ENCODE results near the gene ITGA11.

ITGA11 gene

GRCh38 chr15:68344600-68344999 lies 87.4 kb downstream of the ITGA11 start:
- no peak for TF ChIP-seq CTCF (IDR thresholded peaks at IDR 0.05; ENCODE audit: extremely low read depth, missing control alignments)
- no peak for DNase-seq (ENCODE audit: low spot score)

GRCh38 chr15:68343579-68344225 lies 88.3 kb downstream of the ITGA11 start:
- no peak for TF ChIP-seq CTCF (IDR thresholded peaks at IDR 0.05; ENCODE audit: extremely low read depth, missing control alignments)
- no peak for DNase-seq (ENCODE audit: low spot score)

GRCh38 chr15:68341760-68342725 lies 89.9 kb downstream of the ITGA11 start:
- DNase-seq (ENCODE audit: low spot score), result no peak
- TF ChIP-seq CTCF (IDR thresholded peaks at IDR 0.05; ENCODE audit: extremely low read depth, missing control alignments), result no peak

- no peak for DNase-seq (ENCODE audit: low spot score)
- TF ChIP-seq CTCF (IDR thresholded peaks at IDR 0.05; ENCODE audit: extremely low read depth, missing control alignments), result no peak
Observed at GRCh38 chr15:68340726-68341671, 91.0 kb downstream of the ITGA11 start.

GRCh38 chr15:68339481-68339880 lies 92.5 kb downstream of the ITGA11 start:
- DNase-seq (ENCODE audit: low spot score), result no peak
- TF ChIP-seq CTCF (IDR thresholded peaks at IDR 0.05; ENCODE audit: extremely low read depth, missing control alignments), result no peak

GRCh38 chr15:68337826-68338225 lies 94.1 kb downstream of the ITGA11 start:
- TF ChIP-seq CTCF (IDR thresholded peaks at IDR 0.05; ENCODE audit: extremely low read depth, missing control alignments), result no peak
- no peak for DNase-seq (ENCODE audit: low spot score)

Measured in GM20000 (cell line).